ENCODE results near the gene DGCR2. TPM values are rescaled to one million over a fixed set of nuclear protein-coding genes. Genes with fewer than 3 reads are reported as not detected.

The DGCR2 gene
- total and polyA plus RNA-seq, 2 experiments from 2014 or later: 65.8 to 82.1 TPM

DNA sequence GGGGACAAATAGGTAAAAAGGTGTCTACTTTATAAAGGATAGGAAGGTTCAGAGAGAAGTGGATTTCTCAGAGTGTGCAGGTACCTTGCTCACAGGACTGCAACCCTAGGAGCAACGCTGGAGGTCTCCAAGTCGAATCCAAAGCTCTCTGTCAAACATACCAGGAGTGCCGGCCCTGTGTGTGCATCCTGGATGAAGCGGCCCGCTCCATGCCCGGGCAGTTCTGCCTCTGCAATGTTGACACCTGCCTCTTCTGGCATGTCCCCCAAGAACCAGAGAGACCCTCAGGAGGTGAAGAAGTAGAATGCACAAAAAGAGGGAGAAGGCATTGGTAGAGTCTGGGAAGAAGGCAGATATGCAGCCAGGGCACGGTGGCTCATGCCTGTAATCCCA, 5.8 kb upstream of the DGCR2 start:
- DNase-seq (ENCODE audit: low read depth in 1 of 2, low spot score in 1 of 2): no peak
- no peaks in the 10 kb centered on the region for H3K9me3 ChIP-seq (ENCODE audit: low read depth)
- no peaks in the 10 kb centered on the region for H3K36me3 ChIP-seq
- TF ChIP-seq, protein P1, sequence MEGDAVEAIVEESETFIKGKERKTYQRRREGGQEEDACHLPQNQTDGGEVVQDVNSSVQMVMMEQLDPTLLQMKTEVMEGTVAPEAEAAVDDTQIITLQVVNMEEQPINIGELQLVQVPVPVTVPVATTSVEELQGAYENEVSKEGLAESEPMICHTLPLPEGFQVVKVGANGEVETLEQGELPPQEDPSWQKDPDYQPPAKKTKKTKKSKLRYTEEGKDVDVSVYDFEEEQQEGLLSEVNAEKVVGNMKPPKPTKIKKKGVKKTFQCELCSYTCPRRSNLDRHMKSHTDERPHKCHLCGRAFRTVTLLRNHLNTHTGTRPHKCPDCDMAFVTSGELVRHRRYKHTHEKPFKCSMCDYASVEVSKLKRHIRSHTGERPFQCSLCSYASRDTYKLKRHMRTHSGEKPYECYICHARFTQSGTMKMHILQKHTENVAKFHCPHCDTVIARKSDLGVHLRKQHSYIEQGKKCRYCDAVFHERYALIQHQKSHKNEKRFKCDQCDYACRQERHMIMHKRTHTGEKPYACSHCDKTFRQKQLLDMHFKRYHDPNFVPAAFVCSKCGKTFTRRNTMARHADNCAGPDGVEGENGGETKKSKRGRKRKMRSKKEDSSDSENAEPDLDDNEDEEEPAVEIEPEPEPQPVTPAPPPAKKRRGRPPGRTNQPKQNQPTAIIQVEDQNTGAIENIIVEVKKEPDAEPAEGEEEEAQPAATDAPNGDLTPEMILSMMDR (IDR thresholded peaks at IDR 0.05; ENCODE audit: low read depth, low read length): no peak
- H3K4me1 ChIP-seq (ENCODE audit: low read depth): peaks cover 3% of the 10 kb centered on the region
- H3K27me3 ChIP-seq: no peaks in the 10 kb centered on the region
- no peak overlapping the region for H3K4me3 ChIP-seq
- no peak overlapping the region for H3K27ac ChIP-seq

DNA sequence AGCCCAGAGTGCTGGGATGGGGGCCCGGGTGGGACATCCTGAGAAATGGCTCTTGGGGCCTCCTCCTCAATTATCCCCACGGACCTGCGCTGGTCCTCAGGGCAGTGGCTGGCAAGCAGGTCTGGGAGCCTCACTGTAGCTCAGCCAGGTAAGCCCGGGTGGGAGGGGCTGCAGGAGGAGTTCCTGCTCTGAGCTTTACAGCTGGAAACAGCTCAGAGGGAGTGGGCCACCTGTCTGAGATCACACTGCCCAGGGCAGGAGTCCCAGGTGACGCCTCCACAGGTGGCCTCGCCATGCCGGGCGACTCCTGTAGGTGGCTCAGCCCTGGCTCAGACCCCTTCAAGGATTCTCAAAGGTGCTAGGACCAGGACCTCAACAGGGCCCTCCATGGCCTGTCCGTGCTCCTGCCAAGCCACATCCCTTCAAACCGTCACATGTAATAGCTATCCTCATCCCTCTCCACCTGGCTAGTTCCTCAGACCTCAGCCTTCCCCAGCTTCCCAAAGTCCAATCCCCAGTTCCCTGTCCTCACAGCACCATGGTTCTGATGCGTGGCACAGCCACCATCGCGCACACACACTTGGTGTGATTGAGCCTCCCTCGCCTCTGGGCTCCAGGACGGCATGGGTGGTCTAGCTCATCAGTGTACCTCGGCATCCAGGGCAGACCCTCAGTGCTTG, 5.3 kb upstream of the DGCR2 start:
- no peak overlapping the region for H3K27ac ChIP-seq
- no peaks in the 10 kb centered on the region for H3K27me3 ChIP-seq
- no peaks in the 10 kb centered on the region for H3K9me3 ChIP-seq (ENCODE audit: low read depth)
- H3K4me3 ChIP-seq: no peak overlapping the region
- TF ChIP-seq, protein P1 (IDR thresholded peaks at IDR 0.05; ENCODE audit: low read depth, low read length): no peak
- DNase-seq (ENCODE audit: low read depth in 1 of 2, low spot score in 1 of 2): no peak
- peaks cover 3% of the 10 kb centered on the region for H3K4me1 ChIP-seq (ENCODE audit: low read depth)
- H3K36me3 ChIP-seq: no peaks in the 10 kb centered on the region

DNA sequence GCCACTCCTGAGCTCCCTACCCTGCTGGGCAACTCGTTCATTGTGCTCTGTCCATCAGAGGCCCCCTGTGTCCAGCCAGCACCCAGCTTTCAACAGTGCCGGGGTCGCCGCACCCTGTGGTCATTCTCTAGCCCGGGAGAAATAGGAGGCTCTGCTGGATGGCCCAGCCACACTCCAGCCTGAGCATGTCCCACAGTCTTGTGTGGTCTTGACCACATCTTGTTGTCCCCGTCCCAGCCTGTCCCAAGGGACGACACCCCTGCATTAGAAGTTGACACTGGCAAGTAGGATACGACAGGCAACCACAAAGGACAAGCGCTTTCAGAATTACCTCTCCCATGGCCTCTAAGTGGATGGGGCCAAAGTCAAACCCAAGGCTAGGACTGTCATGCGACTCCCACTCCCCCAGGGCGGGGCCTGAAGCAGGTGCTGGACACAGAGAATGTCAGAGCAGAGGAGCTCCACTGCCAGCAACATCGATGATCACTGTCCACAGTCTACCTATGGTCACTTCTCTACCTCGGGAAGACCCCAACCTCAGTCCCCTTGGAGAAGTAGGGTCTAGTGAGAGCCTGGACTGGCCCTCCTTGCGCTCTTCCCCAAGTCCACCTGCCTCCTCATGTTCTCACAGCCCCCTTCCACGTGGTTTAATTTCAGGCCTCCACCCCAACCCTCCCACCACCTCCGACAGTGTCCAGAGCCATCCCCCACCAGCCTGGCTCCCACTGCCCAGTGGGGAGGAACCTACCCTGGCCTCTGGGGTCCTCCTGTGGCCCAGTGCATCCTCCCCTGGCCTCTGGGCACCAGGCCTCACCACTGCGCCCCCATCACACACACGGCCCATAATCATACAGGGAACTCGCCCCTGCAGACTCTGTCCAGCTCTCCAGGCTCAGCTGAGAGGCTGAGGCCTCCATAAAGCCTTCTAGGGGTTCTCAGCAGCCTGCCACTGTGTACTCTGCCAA, 4.4 kb upstream of the DGCR2 start:
- no peak for DNase-seq (ENCODE audit: low read depth in 1 of 2, low spot score in 1 of 2)
- no peaks in the 10 kb centered on the region for H3K9me3 ChIP-seq (ENCODE audit: low read depth)
- no peaks in the 10 kb centered on the region for H3K27me3 ChIP-seq
- H3K4me1 ChIP-seq (ENCODE audit: low read depth): peaks cover 3% of the 10 kb centered on the region
- H3K27ac ChIP-seq: no peak overlapping the region
- TF ChIP-seq, protein P1 (IDR thresholded peaks at IDR 0.05; ENCODE audit: low read depth, low read length): no peak
- H3K36me3 ChIP-seq: no peaks in the 10 kb centered on the region
- H3K4me3 ChIP-seq: no peak overlapping the region

DNA sequence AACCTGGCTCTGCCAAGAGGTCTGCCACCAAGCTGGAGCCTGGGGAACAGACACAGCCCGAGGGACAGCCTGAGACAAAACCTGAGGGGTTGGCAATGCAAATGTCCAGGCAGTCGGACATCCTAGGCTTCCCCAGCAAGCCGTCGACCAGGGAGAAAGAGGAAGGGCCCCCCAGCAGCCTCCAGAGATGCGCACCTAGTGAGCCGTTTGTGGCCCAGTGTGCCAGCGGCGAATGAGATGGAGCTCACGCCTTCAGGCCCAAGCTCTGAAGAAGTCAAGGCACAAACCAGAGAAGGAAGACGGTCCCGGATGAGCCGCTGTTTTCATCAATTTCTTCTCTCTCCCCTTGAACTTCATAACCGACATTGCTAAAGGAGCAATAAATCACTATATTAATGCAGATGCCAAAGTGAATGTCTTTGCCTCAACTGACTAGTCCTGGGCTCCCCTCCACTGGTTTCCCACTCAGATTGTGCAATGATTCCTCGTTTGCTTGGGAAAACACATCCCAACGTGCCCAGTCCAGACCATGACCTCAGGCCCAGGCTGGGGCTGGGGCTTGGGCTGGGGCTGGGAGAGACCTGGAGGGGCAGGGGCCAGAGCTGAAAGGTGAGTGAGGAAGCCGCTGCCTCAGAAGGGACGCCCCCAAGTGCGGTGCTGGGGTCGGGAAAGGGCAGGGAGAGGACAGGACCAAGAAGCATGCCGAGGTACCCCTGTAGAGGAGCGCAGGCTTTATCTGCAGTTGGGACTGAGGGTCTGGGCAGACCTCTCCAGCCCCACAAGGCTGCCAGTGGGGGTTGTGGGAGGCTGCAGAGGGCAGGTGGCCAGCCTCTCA, 3.5 kb upstream of the DGCR2 start:
- no peaks in the 10 kb centered on the region for H3K27me3 ChIP-seq
- H3K9me3 ChIP-seq (ENCODE audit: low read depth): no peaks in the 10 kb centered on the region
- TF ChIP-seq, protein P1 (IDR thresholded peaks at IDR 0.05; ENCODE audit: low read depth, low read length): no peak
- no peaks in the 10 kb centered on the region for H3K36me3 ChIP-seq
- H3K4me1 ChIP-seq (ENCODE audit: low read depth): peaks cover 6% of the 10 kb centered on the region
- H3K4me3 ChIP-seq: no peak overlapping the region
- DNase-seq (ENCODE audit: low read depth in 1 of 2, low spot score in 1 of 2): no peak
- H3K27ac ChIP-seq: no peak overlapping the region

DNA sequence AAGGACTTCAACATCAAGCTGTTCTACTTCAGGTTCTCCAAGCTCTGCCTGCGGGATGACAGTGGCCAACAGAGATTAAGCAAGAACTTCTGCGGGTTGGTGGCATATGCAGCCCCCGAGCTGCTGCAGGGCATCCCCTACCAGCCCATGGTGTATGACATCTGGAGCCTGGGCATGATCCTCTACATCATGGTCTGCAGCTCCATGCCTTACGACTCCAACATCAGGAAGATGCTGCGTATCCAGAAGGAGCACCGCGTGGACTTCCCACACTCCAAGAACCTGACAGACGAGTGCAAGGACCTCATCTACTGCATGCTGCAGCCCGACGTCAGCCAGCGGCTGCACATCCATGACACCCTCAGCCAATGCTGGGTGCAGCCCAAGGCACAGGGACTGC, 2.8 kb upstream of the DGCR2 start:
- Histone ChIP-seq H3K27ac (no peak overlapping the region), H3K9me3 (ENCODE audit: low read depth) (no peaks in the 10 kb centered on the region), H3K4me1 (ENCODE audit: low read depth) (peaks cover 7% of the 10 kb centered on the region), H3K36me3 (no peaks in the 10 kb centered on the region), H3K27me3 (no peaks in the 10 kb centered on the region), H3K4me3 (no peak overlapping the region)
- TF ChIP-seq, protein P1 (IDR thresholded peaks at IDR 0.05; ENCODE audit: low read depth, low read length): no peak
- no peak for DNase-seq (ENCODE audit: low read depth in 1 of 2, low spot score in 1 of 2)

Measured in cardiac muscle cell (in vitro differentiated cells and primary cell).